A549 (cell line): ENCODE results near the gene SH3PXD2B. TPM values are rescaled to one million over a fixed set of nuclear protein-coding genes. Genes with fewer than 3 reads are reported as not detected.

ENCODE experiments used
- ATAC-seq, 2 experiments: fragments of 200-7000 bp in 1 of 2; fragments of >200 bp in 1 of 2; cut with Nextera tagmentation in 1 of 2; cut with Tn5 transposase in 1 of 2; 3 replicates each; pipeline versions ENCODE4 v1.8.0 to v1.9.1; 2018 to 2020; ENCODE audit warnings: mild to moderate bottlenecking in 1 of 2, moderate library complexity in 1 of 2
- CTCF ChIA-PET: fragments of 300-600 bp; sonication (Branson Sonifier 250); formaldehyde crosslinking; extraction: SDS; loops from one replicate; lab custom pipeline; 2021; ENCODE audit warnings: antibody characterized with exemption, inconsistent platforms; lab: Yijun Ruan, JAX
- POLR2A ChIA-PET: fragments of 350-600 bp; formaldehyde crosslinking; extraction: SDS; loops from one replicate; lab custom pipeline; 2021; ENCODE audit warnings: antibody characterized with exemption, inconsistent platforms; lab: Yijun Ruan, JAX
- DNase-seq, 2 experiments: peaks; one replicate each; pipeline versions ENCODE4 v3.0.0 to v3.0.0-alpha.2; 2011 to 2016; ENCODE audit warnings: low read depth in 1 of 2, low spot score in 1 of 2
- FAIRE-seq: peaks from 2 replicates; lab custom pipeline; 2011; peaks lifted over from hg19 to GRCh38; lab: Jason Lieb, UNC
- H3K27ac ChIP-seq, 2 experiments: fragments of >200 bp; sonication (Bioruptor Twin); formaldehyde crosslinking; 3 replicates each; pipeline ENCODE4 v1.5.1; 2016 to 2017
- H3K4me1 ChIP-seq: fragments of >200 bp; sonication (Bioruptor Twin); formaldehyde crosslinking; 3 replicates; pipeline ENCODE4 v1.6.1; 2016
- H3K4me2 ChIP-seq: fragments of >200 bp; sonication (Bioruptor Twin); formaldehyde crosslinking; 3 replicates; pipeline ENCODE4 v1.6.1; 2016
- H3K4me3 ChIP-seq: fragments of >200 bp; sonication (Bioruptor Twin); formaldehyde crosslinking; 3 replicates; pipeline ENCODE4 v1.5.1; 2016
- H3K9me3 ChIP-seq: fragments of >200 bp; sonication (Bioruptor Twin); formaldehyde crosslinking; 3 replicates; pipeline ENCODE4 v1.6.1; 2016
- ATOH8 ChIP-seq: fragments of 250-450 bp; sonication (Bioruptor Pico); IDR thresholded peaks from 2 replicates; pipeline ENCODE4 v1.5.0; 2020; ENCODE audit warnings: low read depth, mild to moderate bottlenecking, moderate library complexity
- CBX8 ChIP-seq: fragments of 200-600 bp; sonication (generic); IDR thresholded peaks from 2 replicates; pipeline ENCODE4 v1.6.1; 2016
- CEBPB ChIP-seq, 2 experiments: fragments of >200 bp in 1 of 2; sonication (Bioruptor Twin) in 1 of 2; formaldehyde crosslinking in 1 of 2; IDR thresholded peaks; 2 replicates each; pipeline ENCODE4 v1.6.1; 2012 to 2016
- EHMT2 ChIP-seq: fragments of 200-600 bp; sonication (generic); IDR thresholded peaks from 2 replicates; pipeline ENCODE4 v1.6.1; 2016; ENCODE audit warnings: antibody characterized with exemption, low read depth, mild to moderate bottlenecking, moderate library complexity
- EP300 ChIP-seq, 2 experiments: fragments of >200 bp; sonication (Bioruptor Twin); formaldehyde crosslinking; IDR thresholded peaks; 2 replicates in 1 of 2; 3 replicates in 1 of 2; pipeline ENCODE4 v1.6.1; 2016 to 2017
- FOSB ChIP-seq: fragments of 250-450 bp; sonication (Bioruptor Pico); IDR thresholded peaks from 2 replicates; pipeline ENCODE4 v1.5.0; 2020; ENCODE audit warnings: mild to moderate bottlenecking, moderate library complexity
- FOSL2 ChIP-seq, 2 experiments: fragments of 450-650 bp in 1 of 2; fragments of >200 bp in 1 of 2; sonication (Bioruptor Twin) in 1 of 2; formaldehyde crosslinking; IDR thresholded peaks; 2 replicates each; pipeline versions ENCODE4 v1.5.0 to v1.6.1; 2016 to 2020; ENCODE audit warnings: mild to moderate bottlenecking in 1 of 2, moderate library complexity in 1 of 2
- HDAC2 ChIP-seq: fragments of 200-600 bp; sonication (generic); IDR thresholded peaks from 2 replicates; pipeline ENCODE4 v1.6.1; 2016
- HOXA7 ChIP-seq: fragments of 250-450 bp; sonication (Bioruptor Pico); IDR thresholded peaks from 2 replicates; pipeline ENCODE4 v1.5.0; 2020; ENCODE audit warnings: mild to moderate bottlenecking, moderate library complexity
- HOXB13 ChIP-seq: fragments of 250-450 bp; sonication (Bioruptor Pico); IDR thresholded peaks from 2 replicates; pipeline ENCODE4 v1.5.0; 2020; ENCODE audit warnings: low read depth, mild to moderate bottlenecking, moderate library complexity
- JUNB ChIP-seq: fragments of >200 bp; sonication (Bioruptor Twin); formaldehyde crosslinking; IDR thresholded peaks from 2 replicates; pipeline ENCODE4 v1.6.1; 2016
- MAFK ChIP-seq: fragments of 450-650 bp; IDR thresholded peaks from 2 replicates; pipeline ENCODE4 v1.6.1; 2014; ENCODE audit not compliant: partially characterized antibody
- MYC ChIP-seq: IDR thresholded peaks from 2 replicates; pipeline ENCODE4 v1.6.1; 2012; ENCODE audit warnings: mild to moderate bottlenecking, inconsistent platforms, low read length, improper control_type of control experiment, borderline replicate concordance
- NFE2L2 ChIP-seq: fragments of 150-350 bp; conservative IDR thresholded peaks from 2 replicates; pipeline ENCODE4 v1.6.1; 2014; ENCODE audit warnings: low read length
- NR3C1 ChIP-seq: fragments of >200 bp; sonication (Bioruptor Twin); formaldehyde crosslinking; IDR thresholded peaks from 3 replicates; pipeline ENCODE4 v1.6.1; 2017
- PBX3 ChIP-seq: IDR thresholded peaks from 2 replicates; pipeline ENCODE4 v1.6.1; 2012
- RARB ChIP-seq: fragments of 250-450 bp; sonication (Bioruptor Pico); IDR thresholded peaks from 2 replicates; pipeline ENCODE4 v1.8.0; 2021; ENCODE audit warnings: mild to moderate bottlenecking, moderate library complexity
- TFCP2L1 ChIP-seq: fragments of 250-450 bp; sonication (Bioruptor Pico); IDR thresholded peaks from 2 replicates; pipeline ENCODE4 v1.5.0; 2021; ENCODE audit warnings: mild to moderate bottlenecking
- TP53 ChIP-seq: fragments of 250-450 bp; sonication (Bioruptor Pico); IDR thresholded peaks from 2 replicates; pipeline ENCODE4 v1.5.0; 2021; ENCODE audit warnings: mild to moderate bottlenecking, moderate library complexity
- ZFP36 ChIP-seq: fragments of 450-650 bp; IDR thresholded peaks from 2 replicates; pipeline ENCODE4 v1.6.1; 2014; ENCODE audit warnings: borderline replicate concordance; ENCODE audit not compliant: partially characterized antibody
- WGBS: methylation state at CpG from one replicate; pipeline ENCODE4 v1.1.6; 2017; ENCODE audit errors: missing lambda C conversion rate; 5-methylcytosine and 5-hydroxymethylcytosine counted together
- polyA plus RNA-seq, 4 experiments: library from polyadenylated mRNA; depleted of rRNA in 3 of 4; stranded (reverse); fragments of >200 nt; fragmentation: RNase III in 1 of 4; extraction: RNeasy Plus Mini Kit Qiagen cat#74134 plus additional on column Dnase treatment in 1 of 4; gene quantifications; 2 replicates in 3 of 4; 3 replicates in 1 of 4; pipeline ENCODE4 v1.2.3, GENCODE V29; 2011 to 2017
- TF ChIP-seq, protein P1 (sequence below): fragments of 250-450 bp; sonication (Bioruptor Pico); IDR thresholded peaks from 2 replicates; pipeline ENCODE4 v1.5.0; 2021; ENCODE audit warnings: mild to moderate bottlenecking, moderate library complexity, borderline replicate concordance
- TF ChIP-seq, protein P2 (sequence below): fragments of 200-600 bp; sonication (generic); IDR thresholded peaks from 2 replicates; pipeline ENCODE4 v1.6.1; 2016; ENCODE audit warnings: antibody characterized with exemption, mild to moderate bottlenecking, moderate library complexity
- TF ChIP-seq, protein P3 (sequence below): fragments of 150-350 bp; IDR thresholded peaks from 2 replicates; pipeline ENCODE4 v1.6.1; 2014; ENCODE audit warnings: low read depth, mild to moderate bottlenecking, low read length

Gene SH3PXD2B
- polyA plus RNA-seq, 2 of the 4 experiments (the other 2 are of a cell fraction) = 15.1 to 15.5 TPM

DNA sequence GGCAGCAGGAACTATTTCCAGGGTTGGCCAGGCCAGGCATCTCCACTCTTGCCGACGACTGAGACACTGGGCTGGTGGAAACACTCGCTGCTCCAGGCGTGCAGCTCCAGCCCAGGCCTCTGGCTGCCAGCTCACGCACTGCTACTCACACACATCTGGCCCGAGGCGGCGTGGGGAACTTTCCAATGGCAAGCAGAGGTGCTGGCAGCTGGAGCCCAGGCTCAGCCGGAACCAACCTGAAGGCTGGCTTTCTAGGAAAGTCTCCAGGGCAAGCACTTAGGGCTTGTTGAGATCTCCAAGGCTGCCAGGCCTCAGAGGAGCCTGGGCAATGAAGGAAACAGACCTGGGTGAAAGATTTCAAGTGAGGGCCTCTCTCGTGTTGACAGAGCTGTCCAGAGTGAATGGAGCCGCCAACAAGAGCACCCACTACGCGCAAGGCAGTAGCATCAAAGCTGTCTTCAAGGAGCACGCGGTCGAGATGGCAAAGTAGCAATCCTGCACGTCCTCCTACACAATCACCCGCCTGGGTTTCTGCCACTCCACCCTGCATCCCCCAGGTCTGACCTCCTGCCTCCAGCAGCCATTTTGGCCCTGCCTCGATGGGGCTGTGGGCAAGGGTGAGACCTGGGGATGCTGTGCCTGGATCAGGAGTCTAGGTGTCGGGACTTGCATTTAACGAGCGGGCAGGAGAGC, 14.4 kb downstream of the SH3PXD2B start:
- Histone ChIP-seq H3K4me3 (no peak overlapping the region), H3K4me2 (no peak overlapping the region), H3K27ac (no peak overlapping the region), H3K4me1 (peaks cover 43% of the 10 kb centered on the region), H3K9me3 (no peaks in the 10 kb centered on the region)
- FAIRE-seq (no peak), DNase-seq (no peak), ATAC-seq (no peak)
- ChIA-PET POLR2A (no interaction called here), CTCF (interaction anchor here (0.6 to 4.6 kb wide), 4 partner anchors 11 to 796 kb away, joined by 3 to 44 read pairs (median 4); no protein-coding TSS in a partner anchor)
- no peak for TF ChIP-seq FOSB
- TF ChIP-seq EP300 (IDR thresholded peaks at IDR 0.05) = no peak
- no peak for TF ChIP-seq HOXA7
- TF ChIP-seq ZFP36 = no peak
- no peak for TF ChIP-seq TFCP2L1 (CRISPR knock-in tag)
- no peak for TF ChIP-seq MAFK
- no peak for TF ChIP-seq HDAC2
- TF ChIP-seq RARB (CRISPR knock-in tag) = no peak
- no peak for TF ChIP-seq CEBPB (IDR thresholded peaks at IDR 0.05)
- no peak for TF ChIP-seq JUNB
- TF ChIP-seq, protein P1, sequence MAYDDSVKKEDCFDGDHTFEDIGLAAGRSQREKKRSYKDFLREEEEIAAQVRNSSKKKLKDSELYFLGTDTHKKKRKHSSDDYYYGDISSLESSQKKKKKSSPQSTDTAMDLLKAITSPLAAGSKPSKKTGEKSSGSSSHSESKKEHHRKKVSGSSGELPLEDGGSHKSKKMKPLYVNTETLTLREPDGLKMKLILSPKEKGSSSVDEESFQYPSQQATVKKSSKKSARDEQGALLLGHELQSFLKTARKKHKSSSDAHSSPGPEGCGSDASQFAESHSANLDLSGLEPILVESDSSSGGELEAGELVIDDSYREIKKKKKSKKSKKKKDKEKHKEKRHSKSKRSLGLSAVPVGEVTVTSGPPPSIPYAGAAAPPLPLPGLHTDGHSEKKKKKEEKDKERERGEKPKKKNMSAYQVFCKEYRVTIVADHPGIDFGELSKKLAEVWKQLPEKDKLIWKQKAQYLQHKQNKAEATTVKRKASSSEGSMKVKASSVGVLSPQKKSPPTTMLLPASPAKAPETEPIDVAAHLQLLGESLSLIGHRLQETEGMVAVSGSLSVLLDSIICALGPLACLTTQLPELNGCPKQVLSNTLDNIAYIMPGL (CRISPR knock-in tag) = no peak
- TF ChIP-seq EHMT2 = no peak
- 93% methylated on average over 22 of the region's 22 CpGs for WGBS

DNA sequence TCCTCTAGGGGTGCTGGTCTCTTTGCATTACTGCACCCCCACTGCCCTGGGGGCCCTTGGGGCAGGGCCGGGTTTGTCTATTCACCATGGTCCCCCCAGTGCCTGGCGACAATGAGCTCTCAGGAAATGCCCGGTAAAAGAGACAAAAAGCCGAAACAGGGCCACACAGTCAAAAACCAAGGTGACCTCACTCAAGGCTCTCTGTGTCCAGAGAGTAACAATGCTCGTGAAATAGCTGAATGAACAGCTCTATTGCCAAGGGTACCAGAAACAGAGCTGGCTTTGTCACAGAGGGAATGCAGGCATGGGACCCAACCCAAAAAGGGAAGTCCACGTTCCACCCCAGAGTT, 16.0 kb downstream of the SH3PXD2B start:
- ChIA-PET POLR2A (no interaction called here), CTCF (interaction anchor here (0.5 to 4.7 kb wide), 5 partner anchors 13 to 158 kb away, joined by 3 to 44 read pairs (median 3); no protein-coding TSS in a partner anchor)
- 71% methylated on average over 6 of the region's 6 CpGs for WGBS
- H3K4me1 ChIP-seq = peaks cover 27% of the 10 kb centered on the region
- TF ChIP-seq CBX8 (no peak), HOXB13 (CRISPR knock-in tag) (no peak), FOSL2 (IDR thresholded peaks at IDR 0.05) (no peak), FOSL2 (CRISPR knock-in tag; IDR thresholded peaks at IDR 0.05) (no peak), TP53 (CRISPR knock-in tag) (no peak), MYC (no peak), NFE2L2 (no peak), ATOH8 (CRISPR knock-in tag) (no peak), MAFK (no peak), PBX3 (no peak), NR3C1 (no peak)
- TF ChIP-seq, protein P2, sequence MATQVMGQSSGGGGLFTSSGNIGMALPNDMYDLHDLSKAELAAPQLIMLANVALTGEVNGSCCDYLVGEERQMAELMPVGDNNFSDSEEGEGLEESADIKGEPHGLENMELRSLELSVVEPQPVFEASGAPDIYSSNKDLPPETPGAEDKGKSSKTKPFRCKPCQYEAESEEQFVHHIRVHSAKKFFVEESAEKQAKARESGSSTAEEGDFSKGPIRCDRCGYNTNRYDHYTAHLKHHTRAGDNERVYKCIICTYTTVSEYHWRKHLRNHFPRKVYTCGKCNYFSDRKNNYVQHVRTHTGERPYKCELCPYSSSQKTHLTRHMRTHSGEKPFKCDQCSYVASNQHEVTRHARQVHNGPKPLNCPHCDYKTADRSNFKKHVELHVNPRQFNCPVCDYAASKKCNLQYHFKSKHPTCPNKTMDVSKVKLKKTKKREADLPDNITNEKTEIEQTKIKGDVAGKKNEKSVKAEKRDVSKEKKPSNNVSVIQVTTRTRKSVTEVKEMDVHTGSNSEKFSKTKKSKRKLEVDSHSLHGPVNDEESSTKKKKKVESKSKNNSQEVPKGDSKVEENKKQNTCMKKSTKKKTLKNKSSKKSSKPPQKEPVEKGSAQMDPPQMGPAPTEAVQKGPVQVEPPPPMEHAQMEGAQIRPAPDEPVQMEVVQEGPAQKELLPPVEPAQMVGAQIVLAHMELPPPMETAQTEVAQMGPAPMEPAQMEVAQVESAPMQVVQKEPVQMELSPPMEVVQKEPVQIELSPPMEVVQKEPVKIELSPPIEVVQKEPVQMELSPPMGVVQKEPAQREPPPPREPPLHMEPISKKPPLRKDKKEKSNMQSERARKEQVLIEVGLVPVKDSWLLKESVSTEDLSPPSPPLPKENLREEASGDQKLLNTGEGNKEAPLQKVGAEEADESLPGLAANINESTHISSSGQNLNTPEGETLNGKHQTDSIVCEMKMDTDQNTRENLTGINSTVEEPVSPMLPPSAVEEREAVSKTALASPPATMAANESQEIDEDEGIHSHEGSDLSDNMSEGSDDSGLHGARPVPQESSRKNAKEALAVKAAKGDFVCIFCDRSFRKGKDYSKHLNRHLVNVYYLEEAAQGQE = no peak
- TF ChIP-seq, protein P3, sequence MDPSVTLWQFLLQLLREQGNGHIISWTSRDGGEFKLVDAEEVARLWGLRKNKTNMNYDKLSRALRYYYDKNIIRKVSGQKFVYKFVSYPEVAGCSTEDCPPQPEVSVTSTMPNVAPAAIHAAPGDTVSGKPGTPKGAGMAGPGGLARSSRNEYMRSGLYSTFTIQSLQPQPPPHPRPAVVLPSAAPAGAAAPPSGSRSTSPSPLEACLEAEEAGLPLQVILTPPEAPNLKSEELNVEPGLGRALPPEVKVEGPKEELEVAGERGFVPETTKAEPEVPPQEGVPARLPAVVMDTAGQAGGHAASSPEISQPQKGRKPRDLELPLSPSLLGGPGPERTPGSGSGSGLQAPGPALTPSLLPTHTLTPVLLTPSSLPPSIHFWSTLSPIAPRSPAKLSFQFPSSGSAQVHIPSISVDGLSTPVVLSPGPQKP = no peak
- no peak overlapping the region for H3K4me3 ChIP-seq
- H3K27ac ChIP-seq = peak overlapping the region; percentile 48 to 59; a peak in 5 of 6 replicates
- no peak for FAIRE-seq
- DNase-seq = no peak
- peak overlapping the region; percentile 9; the same call in 1 of the 3 replicates for H3K4me2 ChIP-seq
- no peaks in the 10 kb centered on the region for H3K9me3 ChIP-seq
- no peak for ATAC-seq
